ENCODE results near the gene MC3R.
"Not testable (repeated sequence)": the region's sequence is repeated elsewhere in the genome, so short reads cannot be mapped to it uniquely, and the experiment has no call there.

Gene MC3R

GRCh38 chr20:56213321-56213720 lies 35.2 kb upstream of the MC3R start:
- H3K27ac ChIP-seq = no peak overlapping the region
- no peaks in the 10 kb centered on the region for H4K20me1 ChIP-seq
- H3K27me3 ChIP-seq = no peaks in the 10 kb centered on the region
- no peaks in the 10 kb centered on the region for H3K9me3 ChIP-seq (replicated peaks in 1 of 11)
- TF ChIP-seq Cebpa-rat (IDR thresholded peaks at IDR 0.05) = no peak
- H3K9ac ChIP-seq = no peak overlapping the region
- H3K4me1 ChIP-seq = no peaks in the 10 kb centered on the region
- H3K4me2 ChIP-seq = no peak overlapping the region
- H3K36me3 ChIP-seq = no peaks in the 10 kb centered on the region
- H3K4me3 ChIP-seq = no peak overlapping the region

GRCh38 chr20:56215115-56215514 lies 33.4 kb upstream of the MC3R start:
- Histone ChIP-seq H3K4me3 (no peak overlapping the region), H3K27ac (no peak overlapping the region), H3K9me3 (replicated peaks in 1 of 11) (peaks cover 5 to 14% (median 12%) of the 10 kb centered on the region in 11 experiments; a peak in 20 of 22 replicates), H4K20me1 (no peaks in the 10 kb centered on the region), H3K27me3 (no peaks in the 10 kb centered on the region), H3K4me2 (no peak overlapping the region), H3K4me1 (no peaks in the 10 kb centered on the region), H3K36me3 (no peaks in the 10 kb centered on the region), H3K9ac (no peak overlapping the region)
- TF ChIP-seq Cebpa-rat (IDR thresholded peaks at IDR 0.05) = no peak

GRCh38 chr20:56217829-56218228 lies 30.7 kb upstream of the MC3R start:
- Histone ChIP-seq H3K27me3 (no peaks in the 10 kb centered on the region), H4K20me1 (no peaks in the 10 kb centered on the region), H3K9me3 (replicated peaks in 1 of 11) (peaks cover 11 to 21% (median 15%) of the 10 kb centered on the region in 11 experiments; a peak in 20 of 22 replicates), H3K4me2 (no peak overlapping the region), H3K27ac (no peak overlapping the region), H3K9ac (no peak overlapping the region), H3K4me1 (no peaks in the 10 kb centered on the region), H3K4me3 (no peak overlapping the region), H3K36me3 (no peaks in the 10 kb centered on the region)
- TF ChIP-seq Cebpa-rat (IDR thresholded peaks at IDR 0.05) = no peak

GRCh38 chr20:56221186-56221585 lies 27.3 kb upstream of the MC3R start:
- H4K20me1 ChIP-seq, H3K36me3 ChIP-seq, H3K4me2 ChIP-seq, H3K9ac ChIP-seq, H3K4me3 ChIP-seq, H3K4me1 ChIP-seq, H3K27me3 ChIP-seq, H3K27ac ChIP-seq: not testable (repeated sequence)
- peaks cover 12 to 32% (median 16%) of the 10 kb centered on the region in 11 experiments; a peak in 20 of 22 replicates for H3K9me3 ChIP-seq (replicated peaks in 1 of 11)

GRCh38 chr20:56222201-56222600 lies 26.3 kb upstream of the MC3R start:
- Histone ChIP-seq H3K4me2 (no peak overlapping the region), H3K27me3 (no peaks in the 10 kb centered on the region), H3K9me3 (replicated peaks in 1 of 11) (peaks cover 12 to 32% (median 16%) of the 10 kb centered on the region in 11 experiments; a peak in 20 of 22 replicates), H3K9ac (no peak overlapping the region), H3K4me3 (no peak overlapping the region), H3K36me3 (no peaks in the 10 kb centered on the region), H4K20me1 (no peaks in the 10 kb centered on the region), H3K4me1 (no peaks in the 10 kb centered on the region), H3K27ac (no peak overlapping the region)
- no peak for TF ChIP-seq Cebpa-rat (IDR thresholded peaks at IDR 0.05)

GRCh38 chr20:56222945-56223344 lies 25.6 kb upstream of the MC3R start:
- H3K27ac ChIP-seq = no peak overlapping the region
- peaks cover 12 to 32% (median 16%) of the 10 kb centered on the region in 11 experiments; a peak in 20 of 22 replicates for H3K9me3 ChIP-seq (replicated peaks in 1 of 11)
- H3K9ac ChIP-seq = no peak overlapping the region
- no peak overlapping the region for H3K4me3 ChIP-seq
- no peak for TF ChIP-seq Cebpa-rat (IDR thresholded peaks at IDR 0.05)
- no peak overlapping the region for H3K4me2 ChIP-seq
- H3K4me1 ChIP-seq = no peaks in the 10 kb centered on the region
- H4K20me1 ChIP-seq = no peaks in the 10 kb centered on the region
- no peaks in the 10 kb centered on the region for H3K36me3 ChIP-seq
- H3K27me3 ChIP-seq = no peaks in the 10 kb centered on the region

GRCh38 chr20:56223352-56223751 lies 25.2 kb upstream of the MC3R start:
- Histone ChIP-seq H3K9ac (no peak overlapping the region), H4K20me1 (no peaks in the 10 kb centered on the region), H3K27ac (no peak overlapping the region), H3K4me1 (no peaks in the 10 kb centered on the region), H3K4me3 (no peak overlapping the region), H3K9me3 (replicated peaks in 1 of 11) (peaks cover 12 to 32% (median 16%) of the 10 kb centered on the region in 11 experiments; a peak in 20 of 22 replicates), H3K27me3 (no peaks in the 10 kb centered on the region), H3K36me3 (no peaks in the 10 kb centered on the region), H3K4me2 (no peak overlapping the region)
- TF ChIP-seq Cebpa-rat (IDR thresholded peaks at IDR 0.05) = no peak

GRCh38 chr20:56228021-56228420 lies 20.5 kb upstream of the MC3R start:
- H4K20me1 ChIP-seq = no peaks in the 10 kb centered on the region
- no peaks in the 10 kb centered on the region for H3K4me1 ChIP-seq
- TF ChIP-seq Cebpa-rat (IDR thresholded peaks at IDR 0.05) = no peak
- H3K9ac ChIP-seq = no peak overlapping the region
- H3K9me3 ChIP-seq (replicated peaks in 1 of 11) = peaks cover 0 to 11% (median 4%) of the 10 kb centered on the region in 11 experiments; a peak in 2 of 22 replicates
- H3K27ac ChIP-seq = no peak overlapping the region
- H3K27me3 ChIP-seq = no peaks in the 10 kb centered on the region
- no peaks in the 10 kb centered on the region for H3K36me3 ChIP-seq
- no peak overlapping the region for H3K4me2 ChIP-seq
- no peak overlapping the region for H3K4me3 ChIP-seq

- H3K27ac ChIP-seq = no peak overlapping the region
- no peaks in the 10 kb centered on the region for H3K27me3 ChIP-seq
- H3K4me2 ChIP-seq = no peak overlapping the region
- H3K4me3 ChIP-seq = no peak overlapping the region
- H3K4me1 ChIP-seq = no peaks in the 10 kb centered on the region
- TF ChIP-seq Cebpa-rat (IDR thresholded peaks at IDR 0.05) = 0 out of 22 replicates have a peak, but pooled peaks of 1 of the 11 experiments have one; percentile 18
- H3K9ac ChIP-seq = no peak overlapping the region
- H3K9me3 ChIP-seq (replicated peaks in 1 of 11) = peaks cover 9 to 20% (median 15%) of the 10 kb centered on the region in 11 experiments; a peak in 16 of 22 replicates
- no peaks in the 10 kb centered on the region for H4K20me1 ChIP-seq
- H3K36me3 ChIP-seq = no peaks in the 10 kb centered on the region
These were observed 18.7 kb upstream of the MC3R start for GRCh38 chr20:56229812-56230211.

- no peak overlapping the region for H3K9ac ChIP-seq
- no peak overlapping the region for H3K4me2 ChIP-seq
- H3K4me3 ChIP-seq = no peak overlapping the region
- peaks cover 19 to 32% (median 27%) of the 10 kb centered on the region in 11 experiments; a peak in 21 of 22 replicates for H3K9me3 ChIP-seq (replicated peaks in 1 of 11)
- no peak for TF ChIP-seq Cebpa-rat (IDR thresholded peaks at IDR 0.05)
- H3K27ac ChIP-seq = no peak overlapping the region
- no peaks in the 10 kb centered on the region for H4K20me1 ChIP-seq
- H3K36me3 ChIP-seq = no peaks in the 10 kb centered on the region
- H3K4me1 ChIP-seq = no peaks in the 10 kb centered on the region
- H3K27me3 ChIP-seq = no peaks in the 10 kb centered on the region
These were observed 14.4 kb upstream of the MC3R start for GRCh38 chr20:56234110-56234509.
